Left cardiac atrium (tissue), 4 donors: ENCODE data around the gene ZP1. TPM values are rescaled to one million over a fixed set of nuclear protein-coding genes. Genes with fewer than 3 reads are reported as not detected.
A peak's percentile ranks its signal among the peaks of the same experiment; 100 is the strongest.
"Not testable (repeated sequence)": the region's sequence is repeated elsewhere in the genome, so short reads cannot be mapped to it uniquely, and the experiment has no call there.

Experiments used
- ATAC-seq, 2 donors: fragments of 200-7000 bp; cut with Tn5 transposase; one replicate each; pipeline ENCODE4 v1.9.1; 2020; ENCODE audit warnings: mild to moderate bottlenecking in 2 of 2, moderate library complexity in 2 of 2
- DNase-seq: peaks from one replicate; pipeline ENCODE4 v3.0.0-alpha.2; 2020
- intact Hi-C, 2 donors: fragments of 100-400 bp; cut with DNase I; formaldehyde crosslinking; loops; one replicate each; pipeline versions ENCODE4 v1.14.1 to v1.15.1; 2022 to 2023
- long read RNA-seq: library from polyadenylated mRNA; unstranded; transcript quantifications from one replicate; pipeline ENCODE4 v2.0.0, GENCODE V29; 2021
- total RNA-seq, 2 donors: library from RNA; stranded (reverse); fragmentation: NEBNext Ultra II Directional; extraction: Animal tissue kit (Norgen Biotek cat#: 25700); gene quantifications; one replicate each; pipeline ENCODE4 v1.2.1, GENCODE V29; 2021
- donor health status: DM: no; HTN: yes; CAD: no.
- donor health status: DM: no; HTN: yes; CAD: no; lungs with severe emphysema.
- donor health status: DM: yes; HTN: yes; CAD: no.
- donor health status: Dilated cardiomyopathy.

ZP1 gene, protein sequence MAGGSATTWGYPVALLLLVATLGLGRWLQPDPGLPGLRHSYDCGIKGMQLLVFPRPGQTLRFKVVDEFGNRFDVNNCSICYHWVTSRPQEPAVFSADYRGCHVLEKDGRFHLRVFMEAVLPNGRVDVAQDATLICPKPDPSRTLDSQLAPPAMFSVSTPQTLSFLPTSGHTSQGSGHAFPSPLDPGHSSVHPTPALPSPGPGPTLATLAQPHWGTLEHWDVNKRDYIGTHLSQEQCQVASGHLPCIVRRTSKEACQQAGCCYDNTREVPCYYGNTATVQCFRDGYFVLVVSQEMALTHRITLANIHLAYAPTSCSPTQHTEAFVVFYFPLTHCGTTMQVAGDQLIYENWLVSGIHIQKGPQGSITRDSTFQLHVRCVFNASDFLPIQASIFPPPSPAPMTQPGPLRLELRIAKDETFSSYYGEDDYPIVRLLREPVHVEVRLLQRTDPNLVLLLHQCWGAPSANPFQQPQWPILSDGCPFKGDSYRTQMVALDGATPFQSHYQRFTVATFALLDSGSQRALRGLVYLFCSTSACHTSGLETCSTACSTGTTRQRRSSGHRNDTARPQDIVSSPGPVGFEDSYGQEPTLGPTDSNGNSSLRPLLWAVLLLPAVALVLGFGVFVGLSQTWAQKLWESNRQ
- total RNA-seq, result not detected
- long read RNA-seq, result 0 reads

DNA sequence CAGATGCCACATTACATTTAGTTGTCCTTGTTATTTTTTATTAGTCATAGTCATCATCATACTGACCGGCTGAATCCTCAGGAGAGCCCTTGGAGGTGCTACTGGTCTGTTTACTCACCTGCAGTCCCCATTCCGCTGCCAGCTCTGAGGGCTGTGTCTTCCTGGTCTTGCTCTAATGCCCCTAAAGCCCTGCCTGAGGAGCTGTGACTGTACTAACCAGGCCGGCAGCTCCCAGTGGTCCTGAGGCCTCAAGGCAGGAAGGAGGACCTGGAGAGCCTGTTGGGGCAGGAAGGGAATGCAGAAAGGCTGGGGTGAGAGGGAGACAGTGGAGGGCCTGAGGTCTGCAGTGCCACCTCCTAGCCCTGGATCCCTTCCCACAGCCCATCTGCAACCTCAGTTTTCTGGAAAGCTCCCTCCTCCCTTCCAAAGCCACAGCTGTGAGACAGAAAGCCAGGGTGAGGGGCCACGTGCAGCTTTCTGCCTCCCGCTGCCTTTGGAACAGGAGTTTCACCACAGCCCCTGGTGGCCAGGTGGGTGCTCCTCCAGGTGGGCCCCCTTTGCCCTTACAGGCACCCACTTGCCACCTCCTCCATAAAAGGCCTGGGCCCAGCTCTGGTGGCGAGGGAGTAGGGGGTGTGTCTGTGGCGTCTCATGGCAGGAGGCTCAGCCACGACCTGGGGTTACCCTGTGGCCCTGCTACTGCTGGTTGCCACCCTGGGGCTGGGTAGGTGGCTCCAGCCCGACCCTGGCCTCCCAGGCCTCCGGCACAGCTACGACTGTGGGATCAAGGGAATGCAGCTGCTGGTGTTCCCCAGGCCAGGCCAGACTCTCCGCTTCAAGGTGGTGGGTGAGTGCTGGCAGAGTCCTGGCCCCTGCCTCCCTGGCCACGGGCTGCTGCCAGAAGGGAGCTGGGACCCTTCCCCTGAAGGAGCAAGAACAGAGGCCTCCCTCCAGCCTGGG lies at the start of gene ZP1:
TSS of gene ZP1 (plus strand) at position 632 of the 960 bp plus-strand sequence. CDS start at position 652, 20 bp downstream.
- DNase-seq, result no peak
- no peak for ATAC-seq
- intact Hi-C loops, result no loop called here

DNA sequence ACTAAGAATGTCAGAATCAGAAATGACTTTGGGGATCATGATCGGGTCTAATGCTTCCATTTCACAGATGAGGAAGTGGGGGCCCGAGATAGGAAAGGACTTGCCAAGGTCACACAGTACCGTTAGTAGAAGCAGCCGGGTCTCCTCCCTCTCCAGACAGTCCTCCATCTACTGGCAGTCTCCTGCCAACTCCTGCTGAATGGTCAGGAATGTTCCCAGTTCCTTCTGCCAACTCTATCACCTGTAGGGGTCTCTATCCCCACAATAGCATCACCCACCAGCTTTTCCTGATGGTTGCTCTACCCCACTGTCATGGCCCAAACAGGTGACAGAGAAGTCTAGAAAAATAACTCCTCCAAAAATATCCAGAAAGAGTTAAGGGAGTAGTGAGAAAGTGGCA lies 49.3 kb upstream of the ZP1 start:
- DNase-seq, result no peak
- no peak for ATAC-seq
- intact Hi-C loops, result no loop called here

DNA sequence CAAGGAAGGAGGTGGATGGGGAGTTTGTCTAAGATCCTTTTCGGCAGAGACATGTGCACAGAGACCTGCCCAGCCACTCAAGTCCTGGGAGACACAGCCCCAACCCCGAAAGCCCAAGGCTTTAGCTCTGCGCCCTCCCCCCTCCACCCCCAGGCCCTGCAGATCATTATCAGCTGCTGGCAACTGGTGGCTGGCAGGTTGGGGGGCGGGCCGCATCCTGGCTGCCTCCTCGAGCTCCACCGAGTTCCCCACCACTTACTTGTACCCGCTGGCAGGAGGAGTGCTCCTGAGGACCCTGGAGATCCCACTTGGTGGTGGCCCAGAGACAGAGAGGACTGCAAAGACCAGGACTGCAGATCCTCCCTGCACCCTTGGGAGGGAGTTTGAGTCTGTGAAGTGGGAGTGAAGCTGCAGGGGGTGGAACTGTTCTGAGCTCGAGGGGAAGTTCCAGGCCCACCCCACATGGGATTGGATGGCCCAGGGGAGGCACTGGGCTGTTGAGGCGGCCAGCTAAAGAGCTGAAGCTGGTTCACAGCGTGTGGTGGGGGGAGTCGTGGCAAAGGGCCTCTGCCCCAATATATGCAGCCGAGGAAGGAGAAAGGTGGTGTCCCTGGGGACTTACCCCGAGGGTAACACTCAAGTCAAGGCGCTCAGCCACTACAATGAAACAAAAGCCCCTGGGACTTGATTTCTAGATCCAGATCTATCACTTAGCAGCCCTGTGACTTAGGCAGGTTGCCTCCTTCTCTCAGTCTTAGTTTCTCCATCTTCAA lies 45.3 kb upstream of the ZP1 start:
- intact Hi-C loops, result no loop called here
- no peak for ATAC-seq

DNA sequence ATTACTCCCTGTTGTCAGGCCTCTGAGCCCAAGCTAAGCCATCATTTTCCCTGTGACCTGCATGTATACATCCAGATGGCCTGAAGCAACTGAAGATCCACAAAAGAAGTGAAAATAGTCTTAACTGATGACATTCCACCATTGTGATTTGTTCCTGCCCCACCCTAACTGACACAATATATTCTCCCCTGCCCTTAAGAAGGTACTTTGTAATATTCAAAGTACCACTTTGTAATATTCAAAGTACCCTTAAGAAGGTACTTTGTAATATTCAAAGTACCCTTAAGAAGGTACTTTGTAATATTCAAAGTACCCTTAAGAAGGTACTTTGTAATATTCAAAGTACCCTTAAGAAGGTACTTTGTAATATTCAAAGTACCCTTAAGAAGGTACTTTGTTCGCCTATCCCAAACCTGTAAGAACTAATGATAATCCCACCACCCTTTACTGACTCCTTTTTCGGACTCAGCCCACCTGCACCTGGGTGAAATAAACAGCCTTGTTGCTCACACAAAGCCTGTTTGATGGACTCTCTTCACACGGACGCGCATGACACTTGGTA lies 43.5 kb upstream of the ZP1 start:
- intact Hi-C loops, DNase-seq, ATAC-seq: not testable (repeated sequence)

More for the DNA sequence above, 45.3 kb upstream of the ZP1 start:
- DNase-seq, result no peak

DNA sequence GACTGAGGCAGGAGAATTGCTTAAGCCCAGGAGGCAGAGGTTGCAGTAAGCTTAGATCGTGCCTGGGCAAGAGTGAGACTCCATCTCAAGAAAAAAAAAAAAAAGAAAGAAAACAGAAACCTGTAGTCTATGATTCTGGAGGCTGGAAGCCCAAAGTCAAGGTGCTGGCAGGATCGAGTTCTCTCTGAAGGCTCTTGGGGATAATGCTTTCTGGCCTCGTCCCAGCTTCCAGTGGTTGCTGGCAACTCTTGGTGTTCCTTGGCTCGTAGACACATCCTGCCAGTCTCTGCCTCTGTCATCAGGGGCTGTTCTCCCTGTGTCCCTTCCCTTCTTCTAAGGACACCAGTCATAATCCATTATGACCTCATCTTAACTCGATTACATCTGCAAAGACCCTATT lies 42.2 kb upstream of the ZP1 start:
- intact Hi-C loops, result no loop called here
- DNase-seq, result no peak
- no peak for ATAC-seq

DNA sequence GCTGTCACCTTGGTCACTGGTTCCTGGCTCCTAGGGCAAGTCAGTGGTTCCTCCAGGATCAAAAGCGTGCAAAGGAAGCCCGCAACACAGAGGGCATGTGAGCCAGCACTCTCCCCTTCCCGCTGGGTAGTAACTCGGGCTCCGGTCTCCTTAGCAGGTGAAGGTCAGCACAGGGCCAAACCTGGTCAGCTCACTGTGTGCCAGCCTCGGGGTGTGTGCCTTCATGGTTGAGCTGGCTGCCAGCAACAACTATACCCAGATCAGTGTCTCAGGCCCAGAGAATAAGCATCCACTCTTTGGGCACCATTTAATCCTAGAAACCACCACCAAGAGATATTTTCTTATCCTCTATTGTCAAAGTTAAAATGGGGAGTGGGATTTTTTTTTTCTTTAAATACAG lies 41.6 kb upstream of the ZP1 start:
- intact Hi-C loops, result no loop called here
- ATAC-seq (no peak), DNase-seq (no peak)

DNA sequence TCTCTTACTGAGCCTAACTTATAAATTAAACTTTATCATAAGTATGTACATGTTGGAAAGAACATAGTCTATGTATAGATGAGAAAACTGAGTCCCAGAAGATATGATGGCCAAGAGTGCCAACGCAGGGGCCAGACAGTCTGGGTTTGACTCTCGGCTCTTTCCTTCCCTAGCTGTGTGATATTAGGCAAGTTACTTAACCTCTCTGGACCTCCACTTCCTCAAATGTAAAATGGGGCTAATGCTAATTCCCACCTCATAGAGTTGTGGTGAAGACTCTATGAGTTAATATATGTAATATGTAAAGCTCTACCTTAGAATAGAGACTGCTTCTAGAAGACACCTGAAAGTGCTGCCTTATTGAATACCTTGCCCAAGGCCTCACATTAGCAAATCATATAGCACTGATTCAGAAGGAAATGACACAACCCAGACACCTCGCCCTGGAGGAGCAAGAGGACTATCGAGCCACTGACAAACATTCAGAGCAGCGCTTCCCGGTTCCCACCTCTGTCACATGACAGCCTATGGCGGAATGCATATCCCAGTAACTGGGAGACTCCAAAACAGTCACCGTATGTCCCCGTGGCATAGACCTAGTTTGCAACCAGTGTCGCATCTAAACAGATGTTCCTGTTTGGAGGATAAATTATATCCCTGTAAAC lies 36.7 kb upstream of the ZP1 start:
- no peak for DNase-seq
- intact Hi-C loops, result loop anchor here (2.0 to 10.0 kb wide), 4 partner anchors 67 to 357 kb away; no protein-coding TSS in a partner anchor
- no peak for ATAC-seq

DNA sequence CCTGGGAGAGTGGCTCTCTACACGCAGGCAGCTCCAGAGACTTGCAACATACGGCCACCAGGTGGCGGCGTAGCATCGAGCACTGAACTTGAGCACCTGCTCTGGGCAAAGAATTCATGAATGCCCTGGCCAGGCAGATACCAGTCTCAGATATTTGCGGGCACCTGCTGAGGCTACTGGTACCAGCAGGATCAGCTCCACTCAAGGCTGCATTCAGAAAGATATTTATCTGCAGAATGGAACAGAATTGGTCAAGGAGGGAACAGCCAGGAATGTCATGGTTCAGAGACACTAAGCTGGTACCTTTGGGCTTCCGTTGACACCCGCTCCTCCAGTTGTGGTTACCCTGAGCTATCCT lies 36.2 kb upstream of the ZP1 start:
- peak; percentile 85 for DNase-seq
- intact Hi-C loops, result loop anchor here (2.0 to 10.0 kb wide), 4 partner anchors 66 to 356 kb away; no protein-coding TSS in a partner anchor
- ATAC-seq, result peak; percentile 90 to 91

DNA sequence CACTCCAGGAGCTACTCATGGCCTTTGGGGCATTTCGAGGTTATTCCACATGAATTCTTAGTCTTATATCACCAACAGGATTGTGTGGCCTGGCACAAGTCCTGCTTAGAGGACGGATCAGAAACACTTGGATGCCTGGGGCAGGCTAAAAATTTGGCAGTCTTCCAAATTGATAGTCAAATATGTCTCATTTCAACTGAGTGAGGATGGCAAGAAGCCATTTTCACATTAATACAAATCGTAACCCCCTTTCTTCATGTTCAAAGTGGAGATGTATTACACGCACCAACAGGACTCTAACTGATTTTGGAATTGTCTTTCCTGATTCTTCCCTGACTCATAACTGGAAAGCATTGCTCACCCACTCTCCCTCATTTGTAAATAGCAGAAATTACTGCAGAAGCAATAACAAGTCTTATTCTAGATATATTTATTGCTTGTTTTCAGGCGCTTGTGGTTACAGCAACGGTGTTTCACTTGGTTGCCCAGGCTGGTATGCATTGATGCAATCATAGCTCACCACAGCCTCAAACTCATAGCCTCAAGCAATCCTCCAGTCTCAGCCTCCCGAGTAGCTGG lies 35.8 kb upstream of the ZP1 start:
- DNase-seq, result no peak
- intact Hi-C loops, result loop anchor here (2.0 to 10.0 kb wide), 5 partner anchors 57 to 356 kb away; no protein-coding TSS in a partner anchor
- peak in 1 of 2 donors; percentile 9 for ATAC-seq

DNA sequence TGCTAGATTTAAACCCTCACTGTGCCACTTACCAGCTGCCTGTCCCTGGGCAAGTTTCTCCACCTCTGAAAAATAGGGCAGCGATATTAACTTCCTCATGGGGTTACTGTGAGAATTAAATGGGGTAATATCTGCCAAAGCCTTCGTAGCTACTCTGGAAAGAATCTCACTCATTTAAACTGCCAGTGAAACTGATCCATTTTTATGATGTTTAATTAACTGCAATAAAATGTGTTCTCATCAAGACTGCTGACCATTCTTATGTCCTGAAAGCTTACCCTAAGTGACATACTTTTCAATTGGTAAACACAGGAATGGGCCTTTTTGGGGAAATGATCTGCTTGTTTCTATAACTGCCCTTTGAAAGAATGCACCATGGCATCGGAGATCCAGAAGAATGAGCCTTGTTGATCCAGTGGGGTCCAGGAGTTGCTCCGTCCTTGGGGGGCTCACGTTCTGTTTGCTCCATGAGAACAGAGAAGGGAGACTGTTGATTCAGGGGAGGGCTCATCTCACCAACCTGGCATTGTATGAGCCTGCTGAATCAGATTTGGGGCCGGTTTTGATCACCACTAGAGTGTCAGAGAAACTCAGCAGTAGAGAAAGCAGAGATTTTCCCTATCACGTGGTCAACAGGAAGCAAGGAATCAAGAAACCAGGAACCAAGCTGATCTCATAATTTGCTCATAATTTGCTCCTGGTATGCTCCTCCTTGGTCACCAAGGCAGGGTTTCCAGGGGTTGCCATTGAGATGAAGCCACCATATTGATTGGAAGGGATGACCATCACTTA lies 32.4 kb upstream of the ZP1 start:
- ATAC-seq (no peak), DNase-seq (no peak)
- intact Hi-C loops, result loop anchor here (5.0 to 10.0 kb wide), 3 partner anchors 62 to 352 kb away; no protein-coding TSS in a partner anchor

DNA sequence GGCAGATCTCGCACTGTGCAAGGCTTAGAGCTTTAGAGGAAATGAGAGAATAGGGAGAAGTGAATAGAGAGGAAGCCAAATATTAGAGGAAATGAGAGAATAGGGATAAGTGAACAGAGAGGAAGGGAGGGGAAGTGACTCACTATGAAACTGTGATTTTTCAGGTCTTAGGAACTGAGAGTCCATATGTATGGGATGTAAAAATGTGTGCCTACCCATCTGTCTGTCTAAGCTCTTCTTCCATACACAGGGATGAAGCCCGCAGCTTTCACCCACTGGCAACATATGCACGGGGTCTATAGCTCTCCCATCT lies 31.9 kb upstream of the ZP1 start:
- intact Hi-C loops, result loop anchor here in 1 of 2 donors (10.0 kb wide), 1 partner anchor 299 kb away; no protein-coding TSS in a partner anchor
- peak in 1 of 2 donors; percentile 38 for ATAC-seq

DNA sequence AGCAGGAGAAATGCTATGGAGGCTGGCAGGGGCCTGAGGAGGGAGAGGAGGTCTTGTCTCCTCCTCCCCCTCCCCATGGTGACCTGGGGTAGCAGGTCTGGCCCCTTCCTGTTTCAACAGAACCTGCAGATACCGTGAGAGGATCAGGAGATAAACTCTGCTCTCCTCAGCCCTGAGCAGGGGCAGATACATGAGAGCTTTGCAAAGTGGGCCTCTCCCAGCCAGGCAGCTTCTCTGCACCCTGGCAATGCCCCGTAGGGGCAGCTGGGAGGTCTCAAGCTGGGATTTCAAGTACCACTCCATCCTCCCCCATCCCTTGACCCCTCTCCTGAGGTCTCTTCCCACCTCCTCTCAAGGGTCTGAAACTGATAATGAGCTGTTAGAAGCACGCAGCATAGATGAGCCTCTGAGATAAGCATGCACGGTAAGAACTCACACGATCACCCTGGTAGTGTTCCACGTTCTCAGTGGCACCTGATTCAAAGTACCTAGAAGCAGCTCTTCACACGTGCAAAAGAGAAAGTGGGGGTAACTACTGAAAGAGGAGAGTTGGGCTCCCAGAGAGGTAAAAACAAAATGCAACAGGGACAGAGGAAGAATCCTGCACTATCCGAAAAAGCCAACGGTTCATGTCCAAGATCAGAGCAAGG lies 30.4 kb upstream of the ZP1 start:
- no peak for ATAC-seq
- DNase-seq, result no peak
- intact Hi-C loops, result loop anchor here in 1 of 2 donors (10.0 kb wide), 1 partner anchor 298 kb away; no protein-coding TSS in a partner anchor

More for the DNA sequence above, 31.9 kb upstream of the ZP1 start:
- no peak for DNase-seq

DNA sequence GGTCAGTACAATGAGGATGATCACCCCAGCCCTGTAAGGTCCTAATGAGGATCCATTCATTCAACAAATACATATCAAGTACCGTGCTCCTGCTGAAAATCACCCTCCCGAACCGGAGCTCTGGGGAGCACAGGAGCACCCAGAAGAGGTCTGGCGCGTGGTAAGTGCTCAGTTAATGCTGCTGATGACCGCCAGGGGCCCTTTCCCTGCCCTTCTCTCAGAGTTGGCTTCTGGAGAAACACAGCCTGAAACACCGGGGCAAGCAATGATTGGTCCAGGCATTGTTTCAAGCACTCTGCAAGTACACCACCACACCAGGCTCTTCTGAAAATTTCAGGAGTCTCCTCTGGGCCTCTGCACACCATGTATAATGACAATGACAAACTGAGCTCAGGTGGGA lies 29.2 kb upstream of the ZP1 start:
- intact Hi-C loops, result loop anchor here in 1 of 2 donors (10.0 kb wide), 1 partner anchor 297 kb away; no protein-coding TSS in a partner anchor
- ATAC-seq (no peak), DNase-seq (no peak)

DNA sequence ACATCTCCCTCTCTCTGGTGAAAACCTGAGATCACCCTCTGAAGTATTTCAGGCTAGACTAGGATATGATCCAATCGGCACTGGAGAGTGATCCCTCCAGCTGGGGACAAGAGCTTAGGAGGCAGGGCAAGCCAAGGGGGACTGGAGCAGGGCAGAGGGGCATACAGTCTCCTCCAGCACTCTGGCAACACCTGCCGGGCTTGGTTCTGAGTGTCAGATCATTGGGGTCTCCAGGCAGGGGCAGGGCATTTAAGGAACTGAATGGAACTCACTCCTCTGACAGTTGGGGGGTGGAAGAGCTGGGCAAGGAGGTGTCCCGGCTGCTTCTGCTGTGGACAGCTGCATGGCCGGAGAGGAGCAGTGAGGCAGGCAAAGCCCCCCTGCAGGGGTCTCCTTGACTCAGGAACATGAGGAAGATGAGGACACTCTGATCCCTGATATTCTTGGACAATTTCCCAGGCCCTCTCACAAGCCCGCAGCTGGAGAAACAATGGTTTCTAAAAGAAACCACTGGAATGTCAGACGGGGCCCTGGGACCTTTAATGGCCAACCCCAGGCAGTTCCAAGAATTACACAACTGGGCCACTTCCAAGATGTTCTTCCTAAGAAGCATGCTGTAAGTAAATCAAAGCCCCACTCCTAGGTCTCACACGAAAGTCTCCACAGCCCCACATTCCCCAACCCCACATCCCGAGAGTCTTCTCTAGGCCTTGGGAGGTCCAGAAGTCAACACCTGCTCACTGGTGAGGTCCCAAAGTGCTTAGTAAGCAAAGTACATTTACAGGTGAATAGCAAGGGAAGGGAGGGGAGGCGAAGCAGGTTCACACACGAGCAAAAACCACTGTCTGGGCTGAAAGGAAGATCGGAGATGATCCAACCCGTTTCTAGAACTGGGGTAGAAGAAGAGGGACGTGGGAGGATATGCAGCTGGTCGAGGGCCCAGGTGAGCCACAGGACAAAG lies 26.6 kb upstream of the ZP1 start:
- intact Hi-C loops, result no loop called here
- peak; percentile 52 to 53 for ATAC-seq
- DNase-seq, result peak; percentile 43
